CD4-positive, CD25-positive, alpha-beta regulatory T cell (primary cell): ENCODE data around the gene MYT1. TPM values are rescaled to one million over a fixed set of nuclear protein-coding genes. Genes with fewer than 3 reads are reported as not detected.
"Not testable (repeated sequence)": the region's sequence is repeated elsewhere in the genome, so short reads cannot be mapped to it uniquely, and the experiment has no call there.

Source experiments
- ATAC-seq, 2 donors: fragments of 150-1000 bp; cut with Tn5 transposase; one replicate each; pipeline ENCODE4 v1.10.0; 2021; ENCODE audit warnings: low read depth in 2 of 2, moderate number of reproducible peaks in 2 of 2, moderate library complexity in 1 of 2
- DNase-seq, 3 donors: peaks; one replicate each; pipeline versions ENCODE4 v3.0.0 to v3.0.0-alpha.2; 2012 to 2022; ENCODE audit warnings: mixed read lengths in 1 of 3
- H3K27ac ChIP-seq: one replicate; pipeline ENCODE4 v1.7.0; 2013; ENCODE audit warnings: mild to moderate bottlenecking, low read length; ENCODE audit not compliant: insufficient read depth, poor library complexity, severe bottlenecking
- H3K27me3 ChIP-seq: one replicate; pipeline ENCODE4 v1.7.0; 2013; ENCODE audit warnings: low read length; ENCODE audit not compliant: control insufficient read depth, insufficient read depth
- H3K36me3 ChIP-seq: one replicate; pipeline ENCODE4 v1.7.0; 2013; ENCODE audit warnings: mild to moderate bottlenecking, low read length, moderate library complexity; ENCODE audit not compliant: control insufficient read depth, insufficient read depth
- H3K4me1 ChIP-seq: 2 replicates; pipeline ENCODE4 v1.7.0; 2013; ENCODE audit warnings: mild to moderate bottlenecking, low read length; ENCODE audit not compliant: insufficient read depth, control insufficient read depth, poor library complexity, severe bottlenecking
- H3K4me3 ChIP-seq: one replicate; pipeline ENCODE4 v1.7.0; 2013; ENCODE audit warnings: low read depth, mild to moderate bottlenecking, low read length, moderate library complexity
- H3K9me3 ChIP-seq, 2 experiments: 1 replicate in 1 of 2; 2 replicates in 1 of 2; pipeline ENCODE4 v1.7.0; 2013; ENCODE audit warnings: low read length in 2 of 2, mild to moderate bottlenecking in 1 of 2, moderate library complexity in 1 of 2; ENCODE audit not compliant: control insufficient read depth in 2 of 2
- H3K27ac Mint-ChIP-seq, 3 donors: one replicate each; pipeline ENCODE4 v1.8.0; 2020 to 2022; ENCODE audit warnings: mild to moderate bottlenecking in 3 of 3, mixed read lengths in 3 of 3, moderate library complexity in 2 of 3
- H3K27me3 Mint-ChIP-seq: one replicate; pipeline ENCODE4 v1.8.0; 2022; ENCODE audit warnings: mild to moderate bottlenecking, mixed read lengths
- H3K36me3 Mint-ChIP-seq: one replicate; pipeline ENCODE4 v1.8.0; 2020; ENCODE audit warnings: mixed read lengths
- H3K4me1 Mint-ChIP-seq, 4 donors: one replicate each; pipeline ENCODE4 v1.8.0; 2020 to 2022; ENCODE audit warnings: mixed read lengths in 4 of 4, mild to moderate bottlenecking in 1 of 4
- H3K4me3 Mint-ChIP-seq, 4 donors: one replicate each; pipeline ENCODE4 v1.8.0; 2020 to 2022; ENCODE audit warnings: mild to moderate bottlenecking in 4 of 4, mixed read lengths in 4 of 4, moderate library complexity in 3 of 4
- H3K9me3 Mint-ChIP-seq, 7 donors: one replicate each; pipeline ENCODE4 v1.8.0; 2020 to 2022; ENCODE audit warnings: mixed read lengths in 7 of 7, mild to moderate bottlenecking in 3 of 7, moderate library complexity in 2 of 7
- polyA plus RNA-seq, 4 donors: library from polyadenylated mRNA; unstranded; fragments of 300-500 nt; fragmentation: Illumina TruSeq; gene quantifications; one replicate each; pipeline ENCODE4 v1.2.3, GENCODE V29; 2021
- total RNA-seq: library from RNA; stranded (reverse); gene quantifications from one replicate; pipeline ENCODE4 v1.2.3, GENCODE V29; 2022

The MYT1 gene
- total and polyA plus RNA-seq, 5 donors from 2014 or later: 0.14 TPM; not detected in 4

GRCh38 chr20:64121586-64121985, 42.7 kb upstream of the MYT1 start:
- H3K4me1 ChIP-seq: peaks cover 8% of the 10 kb centered on the region
- Mint-ChIP-seq H3K9me3 (peaks cover 0 to 2% (median 0%) of the 10 kb centered on the region in 7 donors), H3K36me3 (no peaks in the 10 kb centered on the region), H3K4me1 (peaks cover 0 to 9% (median 5%) of the 10 kb centered on the region in 4 donors), H3K27me3 (peaks cover 19% of the 10 kb centered on the region), H3K27ac (no peak overlapping the region), H3K4me3 (no peak overlapping the region)
- H3K36me3 ChIP-seq: no peaks in the 10 kb centered on the region
- H3K27ac ChIP-seq: no peak overlapping the region
- no peaks in the 10 kb centered on the region for H3K27me3 ChIP-seq
- no peaks in the 10 kb centered on the region for H3K9me3 ChIP-seq
- DNase-seq (no peak), ATAC-seq (no peak)
- no peak overlapping the region for H3K4me3 ChIP-seq

GRCh38 chr20:64122927-64123326, 41.3 kb upstream of the MYT1 start:
- H3K9me3 ChIP-seq, ATAC-seq, DNase-seq, H3K9me3 Mint-ChIP-seq, H3K27me3 ChIP-seq, H3K27ac Mint-ChIP-seq, H3K27ac ChIP-seq, H3K4me1 Mint-ChIP-seq, H3K4me1 ChIP-seq, H3K36me3 Mint-ChIP-seq, H3K4me3 Mint-ChIP-seq, H3K4me3 ChIP-seq, H3K36me3 ChIP-seq: not testable (repeated sequence)
- peaks cover 19% of the 10 kb centered on the region for H3K27me3 Mint-ChIP-seq

GRCh38 chr20:64123517-64123916, 40.7 kb upstream of the MYT1 start:
- H3K9me3 ChIP-seq, H3K4me3 ChIP-seq, DNase-seq, H3K27ac Mint-ChIP-seq, H3K27ac ChIP-seq, ATAC-seq, H3K4me1 Mint-ChIP-seq, H3K36me3 ChIP-seq, H3K4me1 ChIP-seq, H3K27me3 ChIP-seq, H3K4me3 Mint-ChIP-seq, H3K36me3 Mint-ChIP-seq, H3K9me3 Mint-ChIP-seq: not testable (repeated sequence)
- H3K27me3 Mint-ChIP-seq: peaks cover 23% of the 10 kb centered on the region

GRCh38 chr20:64129146-64129782, 35.0 kb upstream of the MYT1 start:
- no peak for DNase-seq
- Histone ChIP-seq H3K27me3 (no peaks in the 10 kb centered on the region), H3K36me3 (no peaks in the 10 kb centered on the region), H3K27ac (no peak overlapping the region), H3K9me3 (no peaks in the 10 kb centered on the region), H3K4me1 (no peaks in the 10 kb centered on the region), H3K4me3 (no peak overlapping the region)
- H3K36me3 Mint-ChIP-seq: no peaks in the 10 kb centered on the region
- H3K27ac Mint-ChIP-seq: peak overlapping the region in 1 of 3 donors; percentile 18
- H3K4me1 Mint-ChIP-seq: no peaks in the 10 kb centered on the region
- H3K4me3 Mint-ChIP-seq: no peak overlapping the region
- peaks cover 23% of the 10 kb centered on the region for H3K27me3 Mint-ChIP-seq
- H3K9me3 Mint-ChIP-seq: peaks cover 0 to 2% (median 0%) of the 10 kb centered on the region in 7 donors
- ATAC-seq: no peak

GRCh38 chr20:64130271-64130670, 34.0 kb upstream of the MYT1 start:
- H3K4me3 Mint-ChIP-seq: no peak overlapping the region
- no peaks in the 10 kb centered on the region for H3K36me3 ChIP-seq
- no peak overlapping the region for H3K27ac Mint-ChIP-seq
- H3K27me3 Mint-ChIP-seq: peaks cover 17% of the 10 kb centered on the region
- ATAC-seq (no peak), DNase-seq (no peak)
- no peak overlapping the region for H3K4me3 ChIP-seq
- H3K4me1 ChIP-seq: no peaks in the 10 kb centered on the region
- no peak overlapping the region for H3K27ac ChIP-seq
- H3K9me3 ChIP-seq: no peaks in the 10 kb centered on the region
- peaks cover 0 to 2% (median 0%) of the 10 kb centered on the region in 7 donors for H3K9me3 Mint-ChIP-seq
- H3K27me3 ChIP-seq: no peaks in the 10 kb centered on the region
- peaks cover 0 to 5% (median 0%) of the 10 kb centered on the region in 4 donors for H3K4me1 Mint-ChIP-seq
- H3K36me3 Mint-ChIP-seq: no peaks in the 10 kb centered on the region

GRCh38 chr20:64130876-64131275, 33.4 kb upstream of the MYT1 start:
- DNase-seq (no peak), ATAC-seq (no peak)
- Mint-ChIP-seq H3K36me3 (no peaks in the 10 kb centered on the region), H3K27ac (no peak overlapping the region), H3K27me3 (peaks cover 17% of the 10 kb centered on the region), H3K9me3 (peaks cover 0 to 2% (median 0%) of the 10 kb centered on the region in 7 donors), H3K4me1 (peaks cover 0 to 5% (median 0%) of the 10 kb centered on the region in 4 donors), H3K4me3 (no peak overlapping the region)
- Histone ChIP-seq H3K27me3 (no peaks in the 10 kb centered on the region), H3K4me3 (no peak overlapping the region), H3K36me3 (no peaks in the 10 kb centered on the region), H3K27ac (no peak overlapping the region), H3K4me1 (no peaks in the 10 kb centered on the region), H3K9me3 (no peaks in the 10 kb centered on the region)

GRCh38 chr20:64131406-64131805, 32.8 kb upstream of the MYT1 start:
- Histone ChIP-seq H3K27ac (no peak overlapping the region), H3K36me3 (no peaks in the 10 kb centered on the region), H3K9me3 (no peaks in the 10 kb centered on the region), H3K4me1 (no peaks in the 10 kb centered on the region), H3K4me3 (no peak overlapping the region), H3K27me3 (no peaks in the 10 kb centered on the region)
- ATAC-seq (no peak), DNase-seq (peak in 1 of 3 donors; percentile 10)
- Mint-ChIP-seq H3K27ac (no peak overlapping the region), H3K36me3 (no peaks in the 10 kb centered on the region), H3K4me3 (no peak overlapping the region), H3K4me1 (peaks cover 0 to 5% (median 0%) of the 10 kb centered on the region in 4 donors), H3K27me3 (peaks cover 17% of the 10 kb centered on the region), H3K9me3 (peaks cover 0 to 2% (median 0%) of the 10 kb centered on the region in 7 donors)

GRCh38 chr20:64133951-64134407, 30.3 kb upstream of the MYT1 start:
- H3K4me3 Mint-ChIP-seq: no peak overlapping the region
- DNase-seq: no peak
- ATAC-seq: no peak

More at GRCh38 chr20:64133951-64134407, 30.3 kb upstream of the MYT1 start:
- no peaks in the 10 kb centered on the region for H3K27me3 ChIP-seq
- H3K27me3 Mint-ChIP-seq: peaks cover 10% of the 10 kb centered on the region
- H3K4me1 Mint-ChIP-seq: peaks cover 0 to 5% (median 0%) of the 10 kb centered on the region in 4 donors
- H3K27ac ChIP-seq: no peak overlapping the region
- H3K4me3 ChIP-seq: no peak overlapping the region
- no peaks in the 10 kb centered on the region for H3K36me3 Mint-ChIP-seq
- H3K9me3 ChIP-seq: no peaks in the 10 kb centered on the region
- no peaks in the 10 kb centered on the region for H3K36me3 ChIP-seq
- H3K27ac Mint-ChIP-seq: no peak overlapping the region
- H3K9me3 Mint-ChIP-seq: peaks cover 0 to 2% (median 0%) of the 10 kb centered on the region in 7 donors
- no peaks in the 10 kb centered on the region for H3K4me1 ChIP-seq
